ENCODE data around the gene TBC1D8B.

- TF ChIP-seq, protein P1, sequence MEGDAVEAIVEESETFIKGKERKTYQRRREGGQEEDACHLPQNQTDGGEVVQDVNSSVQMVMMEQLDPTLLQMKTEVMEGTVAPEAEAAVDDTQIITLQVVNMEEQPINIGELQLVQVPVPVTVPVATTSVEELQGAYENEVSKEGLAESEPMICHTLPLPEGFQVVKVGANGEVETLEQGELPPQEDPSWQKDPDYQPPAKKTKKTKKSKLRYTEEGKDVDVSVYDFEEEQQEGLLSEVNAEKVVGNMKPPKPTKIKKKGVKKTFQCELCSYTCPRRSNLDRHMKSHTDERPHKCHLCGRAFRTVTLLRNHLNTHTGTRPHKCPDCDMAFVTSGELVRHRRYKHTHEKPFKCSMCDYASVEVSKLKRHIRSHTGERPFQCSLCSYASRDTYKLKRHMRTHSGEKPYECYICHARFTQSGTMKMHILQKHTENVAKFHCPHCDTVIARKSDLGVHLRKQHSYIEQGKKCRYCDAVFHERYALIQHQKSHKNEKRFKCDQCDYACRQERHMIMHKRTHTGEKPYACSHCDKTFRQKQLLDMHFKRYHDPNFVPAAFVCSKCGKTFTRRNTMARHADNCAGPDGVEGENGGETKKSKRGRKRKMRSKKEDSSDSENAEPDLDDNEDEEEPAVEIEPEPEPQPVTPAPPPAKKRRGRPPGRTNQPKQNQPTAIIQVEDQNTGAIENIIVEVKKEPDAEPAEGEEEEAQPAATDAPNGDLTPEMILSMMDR (conservative IDR thresholded peaks at IDR 0.05; ENCODE audit: low read length): no peak
- TF ChIP-seq EZH2phosphoT487 (IDR thresholded peaks at IDR 0.05; ENCODE audit: borderline replicate concordance, low read depth, low read length): no peak
These were observed 101.5 kb downstream of the TBC1D8B start for GRCh38 chrX:106903856-106904528.

Data from OCI-LY7 (cell line).